H1 (cell line): ENCODE data around the gene ZFAND4. TPM values are rescaled to one million over a fixed set of nuclear protein-coding genes. Genes with fewer than 3 reads are reported as not detected.

Source experiments
- CTCF ChIA-PET: fragments of 300-600 bp; sonication (Branson Sonifier 250); formaldehyde crosslinking; loops from one replicate; lab custom pipeline; 2021; ENCODE audit not compliant: partially characterized antibody; lab: Charles Lee
- POLR2A ChIA-PET: fragments of 300-600 bp; sonication (Branson Sonifier 250); formaldehyde crosslinking; loops from one replicate; lab custom pipeline; 2021; ENCODE audit warnings: inconsistent platforms; ENCODE audit not compliant: partially characterized antibody; lab: Charles Lee
- DNase-seq, 2 experiments: peaks; one replicate each; pipeline versions ENCODE4 v3.0.0 to v3.0.0-alpha.2; 2010 to 2022; ENCODE audit warnings: low spot score in 2 of 2, low read depth in 1 of 2, mixed read lengths in 1 of 2
- FAIRE-seq: peaks from 2 replicates; lab custom pipeline; 2011; peaks lifted over from hg19 to GRCh38; lab: Jason Lieb, UNC
- H2AFZ ChIP-seq: 2 replicates; pipeline ENCODE4 v1.8.1; 2012; ENCODE audit warnings: low read length, inconsistent platforms
- H2AK5ac ChIP-seq: 2 replicates; pipeline ENCODE4 v1.6.1; 2013; ENCODE audit warnings: low read depth, low read length
- H2BK120ac ChIP-seq: replicated peaks from 2 replicates; pipeline ENCODE3; 2013; ENCODE audit warnings: low read depth, low read length, inconsistent platforms
- H2BK12ac ChIP-seq: 2 replicates; pipeline ENCODE4 v1.6.1; 2013; ENCODE audit warnings: low read depth, low read length
- H2BK15ac ChIP-seq: 2 replicates; pipeline ENCODE4 v1.6.1; 2013; ENCODE audit warnings: low read length
- H2BK20ac ChIP-seq: 2 replicates; pipeline ENCODE4 v1.6.1; 2013; ENCODE audit warnings: low read length
- H2BK5ac ChIP-seq: 2 replicates; pipeline ENCODE4 v1.6.1; 2013; ENCODE audit warnings: low read depth, low read length
- H3K14ac ChIP-seq: 2 replicates; pipeline ENCODE4 v1.6.1; 2013; ENCODE audit warnings: inconsistent platforms; ENCODE audit not compliant: insufficient read length
- H3K18ac ChIP-seq: 2 replicates; pipeline ENCODE4 v1.6.1; 2013; ENCODE audit warnings: low read length; ENCODE audit errors: extremely low read depth
- H3K23ac ChIP-seq: 2 replicates; pipeline ENCODE4 v1.6.1; 2013; ENCODE audit warnings: inconsistent platforms; ENCODE audit not compliant: insufficient read length
- H3K23me2 ChIP-seq: 2 replicates; pipeline ENCODE4 v1.6.1; 2013; ENCODE audit warnings: low read depth, low read length
- H3K27ac ChIP-seq: 2 replicates; pipeline ENCODE4 v1.6.1; 2011; ENCODE audit warnings: low read depth, low read length, inconsistent platforms
- H3K27me3 ChIP-seq, 4 experiments: replicated peaks in 1 of 4; 1 replicate in 1 of 4; 2 replicates in 3 of 4; pipeline versions ENCODE4 v1.6.1 to v1.8.1; 2011 to 2013; ENCODE audit warnings: low read length in 3 of 4, mild to moderate bottlenecking in 3 of 4, inconsistent platforms in 2 of 4, mixed read lengths in 2 of 4, moderate library complexity in 1 of 4; ENCODE audit not compliant: control insufficient read depth in 3 of 4, insufficient read depth in 3 of 4; ENCODE audit errors: extremely low read depth in 1 of 4
- H3K36me3 ChIP-seq, 4 experiments: 2 replicates each; pipeline versions ENCODE4 v1.6.1 to v1.8.1; 2011 to 2013; ENCODE audit warnings: mild to moderate bottlenecking in 4 of 4, low read length in 3 of 4, moderate library complexity in 2 of 4, control low read depth in 1 of 4, inconsistent platforms in 1 of 4; ENCODE audit not compliant: insufficient read depth in 4 of 4, control insufficient read depth in 2 of 4
- H3K4ac ChIP-seq: replicated peaks from 2 replicates; pipeline ENCODE3; 2013; ENCODE audit warnings: low read length, low read depth, mixed read lengths, inconsistent platforms; ENCODE audit not compliant: insufficient read length
- H3K4me1 ChIP-seq, 4 experiments: replicated peaks in 1 of 4; 1 replicate in 1 of 4; 2 replicates in 3 of 4; pipeline versions ENCODE4 v1.6.1 to v1.8.1; 2011 to 2013; ENCODE audit warnings: low read length in 3 of 4, inconsistent platforms in 2 of 4, mixed read lengths in 1 of 4; ENCODE audit not compliant: insufficient read depth in 4 of 4, control insufficient read depth in 3 of 4
- H3K4me2 ChIP-seq, 2 experiments: 2 replicates each; pipeline versions ENCODE4 v1.6.1 to v1.8.1; 2011 to 2013; ENCODE audit warnings: low read depth in 2 of 2, low read length in 2 of 2, control low read depth in 1 of 2, inconsistent platforms in 1 of 2, mild to moderate bottlenecking in 1 of 2; ENCODE audit not compliant: insufficient read depth in 1 of 2
- H3K4me3 ChIP-seq, 4 experiments: fragments of 200-600, 300-600 bp in 1 of 4; sonication (generic), shearing (Covaris generic), sonication (Bioruptor Twin) in 1 of 4; 2 replicates each; pipeline versions ENCODE4 v1.5.1 to v1.8.1; 2011 to 2016; ENCODE audit warnings: low read length in 4 of 4, low read depth in 3 of 4, control low read depth in 2 of 4, inconsistent platforms in 2 of 4, mild to moderate bottlenecking in 2 of 4, mixed read lengths in 1 of 4, moderate library complexity in 1 of 4; ENCODE audit not compliant: insufficient read depth in 2 of 4; ENCODE audit errors: extremely low read depth in 1 of 4
- H3K56ac ChIP-seq: replicated peaks from 2 replicates; pipeline ENCODE3; 2013; ENCODE audit warnings: low read depth, mild to moderate bottlenecking, mixed read lengths, low read length, inconsistent platforms; ENCODE audit not compliant: insufficient read length
- H3K79me1 ChIP-seq: 2 replicates; pipeline ENCODE4 v1.6.1; 2013; ENCODE audit warnings: low read depth, low read length, control low read depth
- H3K79me2 ChIP-seq, 2 experiments: 2 replicates each; pipeline versions ENCODE4 v1.6.1 to v1.8.1; 2012 to 2013; ENCODE audit warnings: low read length in 2 of 2, mild to moderate bottlenecking in 2 of 2, inconsistent platforms in 1 of 2; ENCODE audit not compliant: insufficient read depth in 2 of 2, control insufficient read depth in 1 of 2
- H3K9ac ChIP-seq, 4 experiments: replicated peaks in 1 of 4; 1 replicate in 1 of 4; 2 replicates in 3 of 4; pipeline versions ENCODE4 v1.6.1 to v1.8.1; 2011 to 2013; ENCODE audit warnings: low read depth in 3 of 4, low read length in 3 of 4, control low read depth in 2 of 4, mild to moderate bottlenecking in 2 of 4, moderate library complexity in 2 of 4, inconsistent platforms in 1 of 4; ENCODE audit errors: extremely low read depth in 1 of 4
- H3K9me3 ChIP-seq, 2 experiments: 2 replicates each; pipeline versions ENCODE4 v1.6.1 to v1.8.1; 2012 to 2013; ENCODE audit warnings: mild to moderate bottlenecking in 2 of 2, moderate library complexity in 2 of 2, control low read depth in 1 of 2, inconsistent platforms in 1 of 2, low read depth in 1 of 2, low read length in 1 of 2, mixed read lengths in 1 of 2; ENCODE audit not compliant: insufficient read depth in 2 of 2
- H4K20me1 ChIP-seq, 2 experiments: replicated peaks in 1 of 2; 2 replicates each; pipeline versions ENCODE3 to v1.8.1; 2011 to 2013; ENCODE audit warnings: inconsistent platforms in 2 of 2, low read length in 2 of 2, mild to moderate bottlenecking in 1 of 2; ENCODE audit not compliant: insufficient read depth in 2 of 2, control insufficient read depth in 1 of 2
- H4K5ac ChIP-seq: 2 replicates; pipeline ENCODE4 v1.6.1; 2013; ENCODE audit warnings: low read length, low read depth, mixed read lengths, inconsistent platforms; ENCODE audit not compliant: insufficient read length
- H4K8ac ChIP-seq: 2 replicates; pipeline ENCODE4 v1.8.0; 2013; ENCODE audit warnings: mild to moderate bottlenecking, moderate library complexity, low read length, inconsistent platforms; ENCODE audit not compliant: insufficient read depth; ENCODE audit errors: extremely low read depth
- H4K91ac ChIP-seq: replicated peaks from 2 replicates; pipeline ENCODE3; 2013; ENCODE audit warnings: low read length, mixed read lengths, inconsistent platforms; ENCODE audit not compliant: insufficient read length
- ASH2L ChIP-seq: fragments of 200-600, 300-600 bp; sonication (generic); IDR thresholded peaks from one replicate; pipeline ENCODE4 v1.7.1; 2017; ENCODE audit warnings: low read length
- POU5F1 ChIP-seq: IDR thresholded peaks from 2 replicates; pipeline ENCODE4 v1.6.1; 2011; ENCODE audit warnings: low read depth, mild to moderate bottlenecking, low read length, moderate library complexity
- SP1 ChIP-seq: IDR thresholded peaks from 2 replicates; pipeline ENCODE4 v1.6.1; 2011; ENCODE audit warnings: low read depth, low read length
- SUZ12 ChIP-seq: fragments of 200-600 bp; sonication (generic); IDR thresholded peaks from 2 replicates; pipeline ENCODE4 v1.6.1; 2012; ENCODE audit warnings: mild to moderate bottlenecking, inconsistent platforms, low read length, moderate library complexity, mixed read lengths
- WGBS, 2 experiments: shearing (Covaris generic) in 1 of 2; methylation state at CpG; one replicate each; pipeline versions ENCODE4 v1.1.6 to v1.1.7; 2013 to 2015; ENCODE audit warnings: low lambda C conversion rate in 2 of 2, mixed read lengths in 2 of 2, inconsistent platforms in 1 of 2, low coverage in 1 of 2, missing lambda C conversion rate in 1 of 2; ENCODE audit not compliant: insufficient replicate concordance in 2 of 2, insufficient coverage in 1 of 2, insufficient read length in 1 of 2; ENCODE audit errors: extremely low coverage in 1 of 2, missing lambda C conversion rate in 1 of 2; 5-methylcytosine and 5-hydroxymethylcytosine counted together
- polyA plus RNA-seq, 7 experiments: library from polyadenylated mRNA; depleted of rRNA in 3 of 7; stranded (reverse) in 5 of 7; unstranded in 2 of 7; fragments of >200 nt in 5 of 7; fragments of 200-250 nt in 2 of 7; gene quantifications; 1 replicate in 5 of 7; 2 replicates in 1 of 7; 4 replicates in 1 of 7; pipeline versions ENCODE4 v1.2.1 to v1.2.3, GENCODE V29; 2011 to 2013; ENCODE audit warnings: missing spikeins in 2 of 7, mixed read lengths in 2 of 7
- total RNA-seq: library from RNA; stranded (reverse); fragmentation: NEBNext Ultra II Directional; extraction: Animal tissue kit (Norgen Biotek cat#: 25700); gene quantifications from 2 replicates; pipeline ENCODE4 v1.2.1, GENCODE V29; 2021

Gene ZFAND4
- total and polyA plus RNA-seq, 2 of the 8 experiments (the other 6 are each of a cell fraction or from before 2014, with no cell fraction given), result 2.8 to 17.8 TPM

- peaks cover 0 to 2% (median 0%) of the 10 kb centered on the region in 4 experiments; a peak in 1 of 7 replicates for H3K27me3 ChIP-seq
- no peaks in the 10 kb centered on the region; a peak in 1 of 7 replicates for H3K4me1 ChIP-seq
- ChIA-PET POLR2A (no interaction called here), CTCF (no interaction called here)
- H2AK5ac ChIP-seq, result no peak overlapping the region
- H3K9me3 ChIP-seq, result no peaks in the 10 kb centered on the region
- H3K14ac ChIP-seq, result no peak overlapping the region
- H4K20me1 ChIP-seq, result no peaks in the 10 kb centered on the region
- H3K4me3 ChIP-seq, result no peak overlapping the region
- H3K4me2 ChIP-seq, result no peak overlapping the region
- H2BK15ac ChIP-seq, result no peak overlapping the region
- no peak overlapping the region for H3K4ac ChIP-seq
- H3K79me1 ChIP-seq, result peaks cover under 1% of the 10 kb centered on the region; the same call in 1 of the 2 replicates
- H3K56ac ChIP-seq, result no peak overlapping the region
- no peak overlapping the region for H2BK20ac ChIP-seq
- no peak overlapping the region for H2BK12ac ChIP-seq
- TF ChIP-seq POU5F1 (no peak), ASH2L (no peak), SP1 (no peak), SUZ12 (no peak)
- no peak overlapping the region for H3K9ac ChIP-seq
- H3K27ac ChIP-seq, result no peak overlapping the region
- DNase-seq, result no peak
- no peak overlapping the region for H2BK120ac ChIP-seq
- no peaks in the 10 kb centered on the region for H3K36me3 ChIP-seq
- 89% methylated on average over 2 of the region's 2 CpGs; no CpG with 5 or more reads in 1 of the 2 experiments for WGBS, 2 experiments
- no peak overlapping the region for H4K8ac ChIP-seq
- H2AFZ ChIP-seq, result no peak overlapping the region
- H3K23ac ChIP-seq, result no peak overlapping the region
- H3K18ac ChIP-seq, result no peak overlapping the region
- H4K91ac ChIP-seq, result no peak overlapping the region
- H2BK5ac ChIP-seq, result no peak overlapping the region
- H3K79me2 ChIP-seq, result peaks cover 0 to 33% of the 10 kb centered on the region in 2 experiments; a peak in 2 of 4 replicates
- no peak overlapping the region for H4K5ac ChIP-seq
- peaks cover under 1% of the 10 kb centered on the region; the same call in 1 of the 2 replicates for H3K23me2 ChIP-seq
- FAIRE-seq, result no peak
Measured at GRCh38 chr10:45589868-45590267, 82.7 kb downstream of the ZFAND4 start.
